Right lobe of liver (tissue), 4 donors: ENCODE results near the gene TBC1D5.

Experiments
- CTCF ChIP-seq, 4 donors: fragments of 200-600 bp in 3 of 4; fragments of 450-650 bp in 1 of 4; IDR thresholded peaks; one replicate each; pipeline versions ENCODE4 v1.5.1 to v1.8.0; 2016 to 2022; ENCODE audit warnings: antibody characterized with exemption in 4 of 4, mild to moderate bottlenecking in 2 of 4
- POLR2A ChIP-seq: fragments of 450-650 bp; IDR thresholded peaks from one replicate; pipeline ENCODE4 v1.6.1; 2017; ENCODE audit warnings: antibody characterized with exemption, mild to moderate bottlenecking
- donor health status: DM: no; HTN: no; CAD: no.
- donor health status: DM: no; HTN: no; CAD: no.
- donor health status: DM: no; HTN: yes; CAD: no.

GRCh38 chr3:17479681-17480405, 262.6 kb downstream of the TBC1D5 start:
- TF ChIP-seq CTCF (IDR thresholded peaks at IDR 0.05) = no peak
- TF ChIP-seq POLR2A = no peak
